Type B pancreatic cell (in vitro differentiated cells): ENCODE results near the gene DSCAML1. TPM values are rescaled to one million over a fixed set of nuclear protein-coding genes. Genes with fewer than 3 reads are reported as not detected.

ENCODE experiments used
- DNase-seq: peaks from one replicate; pipeline ENCODE4 v3.0.0; 2021; ENCODE audit warnings: mixed read lengths; ENCODE audit not compliant: unreplicated experiment; ENCODE audit errors: extremely low spot score
- H3K27ac Mint-ChIP-seq: 2 replicates; pipeline ENCODE4 v1.8.0; 2021; ENCODE audit warnings: mild to moderate bottlenecking, mixed read lengths
- H3K27me3 Mint-ChIP-seq: 2 replicates; pipeline ENCODE4 v1.8.0; 2021; ENCODE audit warnings: mixed read lengths
- H3K36me3 Mint-ChIP-seq: 2 replicates; pipeline ENCODE4 v1.8.0; 2021; ENCODE audit warnings: mixed read lengths
- H3K4me1 Mint-ChIP-seq: one replicate; pipeline ENCODE4 v1.8.0; 2021; ENCODE audit warnings: mixed read lengths; ENCODE audit not compliant: unreplicated experiment
- H3K4me3 Mint-ChIP-seq: 2 replicates; pipeline ENCODE4 v1.8.0; 2021; ENCODE audit warnings: mild to moderate bottlenecking, mixed read lengths
- H3K9me3 Mint-ChIP-seq: 2 replicates; pipeline ENCODE4 v1.8.0; 2021; ENCODE audit warnings: mixed read lengths
- total RNA-seq: library from RNA; stranded (reverse); gene quantifications from 2 replicates; pipeline ENCODE4 v1.2.1, GENCODE V29; 2021; ENCODE audit warnings: low replicate concordance
- TF ChIP-seq, protein P1 (sequence below): fragments of 200-600 bp; sonication (generic); conservative IDR thresholded peaks from 2 replicates; pipeline ENCODE4 v1.5.0; 2021; ENCODE audit warnings: antibody characterized with exemption, mild to moderate bottlenecking

The DSCAML1 gene
- total RNA-seq, 1 donor from 2014 or later: 5.8 TPM

DNA sequence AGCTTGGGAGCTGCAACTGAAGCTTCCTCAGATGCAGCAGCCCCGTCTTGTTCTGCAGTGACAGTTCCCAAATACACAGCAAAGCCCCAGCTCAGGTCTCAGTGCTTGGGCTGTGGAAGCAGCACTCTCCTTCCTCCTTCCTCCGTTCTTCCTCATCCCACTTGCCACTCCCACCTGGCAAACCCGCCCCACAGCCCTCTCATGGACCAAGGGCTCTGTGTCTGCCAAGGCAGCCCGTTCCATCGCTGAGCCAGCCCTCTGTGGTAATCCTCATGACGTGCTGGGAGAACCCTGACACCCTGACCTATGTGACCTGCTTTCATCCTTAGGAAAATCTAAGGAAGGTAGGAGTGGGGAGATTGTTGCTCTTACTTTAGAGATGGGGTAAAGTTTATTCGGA lies 157.0 kb downstream of the DSCAML1 start:
- H3K36me3 Mint-ChIP-seq: no peaks in the 10 kb centered on the region
- H3K4me1 Mint-ChIP-seq: peaks cover 10% of the 10 kb centered on the region
- peaks cover 53% of the 10 kb centered on the region for H3K27me3 Mint-ChIP-seq
- DNase-seq: no peak
- TF ChIP-seq, protein P1, sequence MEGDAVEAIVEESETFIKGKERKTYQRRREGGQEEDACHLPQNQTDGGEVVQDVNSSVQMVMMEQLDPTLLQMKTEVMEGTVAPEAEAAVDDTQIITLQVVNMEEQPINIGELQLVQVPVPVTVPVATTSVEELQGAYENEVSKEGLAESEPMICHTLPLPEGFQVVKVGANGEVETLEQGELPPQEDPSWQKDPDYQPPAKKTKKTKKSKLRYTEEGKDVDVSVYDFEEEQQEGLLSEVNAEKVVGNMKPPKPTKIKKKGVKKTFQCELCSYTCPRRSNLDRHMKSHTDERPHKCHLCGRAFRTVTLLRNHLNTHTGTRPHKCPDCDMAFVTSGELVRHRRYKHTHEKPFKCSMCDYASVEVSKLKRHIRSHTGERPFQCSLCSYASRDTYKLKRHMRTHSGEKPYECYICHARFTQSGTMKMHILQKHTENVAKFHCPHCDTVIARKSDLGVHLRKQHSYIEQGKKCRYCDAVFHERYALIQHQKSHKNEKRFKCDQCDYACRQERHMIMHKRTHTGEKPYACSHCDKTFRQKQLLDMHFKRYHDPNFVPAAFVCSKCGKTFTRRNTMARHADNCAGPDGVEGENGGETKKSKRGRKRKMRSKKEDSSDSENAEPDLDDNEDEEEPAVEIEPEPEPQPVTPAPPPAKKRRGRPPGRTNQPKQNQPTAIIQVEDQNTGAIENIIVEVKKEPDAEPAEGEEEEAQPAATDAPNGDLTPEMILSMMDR: no peak
- H3K9me3 Mint-ChIP-seq: no peaks in the 10 kb centered on the region
- no peak overlapping the region for H3K4me3 Mint-ChIP-seq
- no peak overlapping the region for H3K27ac Mint-ChIP-seq

DNA sequence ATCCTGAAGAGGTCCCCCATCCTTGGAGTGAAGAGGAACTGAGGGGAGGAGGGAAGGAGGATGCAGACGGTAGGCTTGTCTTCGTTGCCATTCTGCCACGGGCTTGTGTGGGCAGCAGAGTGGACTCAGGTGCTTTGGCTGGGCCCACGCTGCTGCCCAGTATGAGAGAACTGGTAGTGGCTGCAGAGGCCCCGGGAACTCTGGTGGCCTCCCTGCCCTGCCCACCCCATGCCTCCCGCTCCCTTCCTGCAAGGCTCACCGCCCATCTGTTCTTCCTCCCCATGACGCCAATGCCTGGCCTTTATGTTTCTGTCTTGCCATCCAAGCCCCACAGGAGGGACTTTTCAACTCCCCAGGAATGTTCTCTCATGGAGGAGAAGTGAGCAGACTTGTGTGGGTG lies 157.4 kb downstream of the DSCAML1 start:
- H3K36me3 Mint-ChIP-seq: no peaks in the 10 kb centered on the region
- TF ChIP-seq, protein P1: no peak
- H3K4me3 Mint-ChIP-seq: no peak overlapping the region
- no peak overlapping the region for H3K27ac Mint-ChIP-seq
- peaks cover 6% of the 10 kb centered on the region for H3K4me1 Mint-ChIP-seq
- H3K9me3 Mint-ChIP-seq: no peaks in the 10 kb centered on the region
- no peak for DNase-seq
- peaks cover 55% of the 10 kb centered on the region for H3K27me3 Mint-ChIP-seq

DNA sequence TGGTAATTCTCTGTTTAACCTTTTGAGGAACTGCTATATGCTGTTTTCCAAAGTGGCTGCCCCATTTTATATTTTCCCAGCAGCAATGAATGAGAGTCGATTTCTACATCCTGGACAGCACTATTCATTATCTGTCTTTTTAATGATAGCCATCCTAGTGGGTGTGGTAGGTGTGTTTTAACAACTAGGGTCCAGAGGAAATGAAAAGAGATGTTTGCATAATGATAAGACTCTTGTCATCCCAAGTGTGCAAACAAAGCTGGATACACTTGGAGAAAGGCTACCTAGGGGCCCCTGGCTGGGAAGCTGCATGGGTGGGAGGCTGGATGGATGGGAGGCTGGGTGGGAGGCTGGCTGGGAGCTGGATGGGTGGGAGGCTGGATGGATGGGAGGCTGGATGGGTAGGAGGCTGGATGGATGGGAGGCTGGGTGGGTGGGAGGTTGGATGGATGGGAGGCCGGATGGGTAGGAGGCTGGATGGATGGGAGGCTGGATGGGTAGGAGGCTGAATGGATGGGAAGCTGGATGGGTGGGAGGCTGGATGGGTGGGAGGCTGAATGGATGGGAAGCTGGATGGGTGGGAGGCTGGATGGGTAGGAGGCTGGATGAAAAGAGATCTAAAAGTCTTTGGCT lies 158.0 kb downstream of the DSCAML1 start:
- no peak for DNase-seq
- Mint-ChIP-seq H3K4me3 (no peak overlapping the region), H3K9me3 (no peaks in the 10 kb centered on the region)

DNA sequence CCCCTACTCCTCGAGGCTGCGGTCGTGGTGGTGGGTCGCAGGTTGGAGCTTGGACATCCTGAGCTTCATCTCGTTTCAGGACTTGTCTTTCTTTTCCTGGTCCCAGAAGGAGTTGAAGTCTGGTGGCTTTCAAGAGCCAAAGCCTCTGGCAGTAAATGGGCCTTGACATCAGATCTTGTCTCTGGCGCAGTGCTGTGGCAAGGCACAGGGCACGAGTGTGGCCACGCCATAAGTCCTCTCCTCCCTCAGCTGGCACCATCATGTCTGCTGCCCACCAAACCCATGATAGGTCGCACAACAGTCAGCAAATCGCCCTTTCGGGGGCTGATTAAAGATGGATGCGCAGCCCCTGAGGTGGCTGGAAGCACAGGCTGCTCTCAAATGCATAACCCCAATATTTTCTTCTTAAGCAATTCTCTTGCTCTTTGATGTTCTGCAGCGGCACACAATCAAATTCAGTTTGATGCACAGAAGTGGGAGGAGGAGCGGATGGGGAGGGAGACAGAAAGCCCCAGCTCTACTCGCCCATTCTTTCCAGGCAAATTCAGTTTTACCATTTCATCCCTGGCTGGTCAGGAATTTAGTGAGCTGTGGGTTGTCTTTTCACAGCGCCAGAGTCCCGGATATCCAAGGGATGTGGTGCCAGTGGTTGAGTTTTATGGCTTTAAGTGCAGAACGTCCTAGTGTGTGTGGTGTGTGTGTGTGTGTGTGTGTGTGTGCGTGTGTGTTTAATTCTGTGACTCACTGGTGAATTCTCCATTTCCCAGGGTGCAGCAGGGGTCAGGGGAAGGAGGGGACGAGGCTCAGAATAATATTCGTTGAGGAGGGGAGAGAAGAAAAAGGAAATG lies 162.0 kb downstream of the DSCAML1 start:
- DNase-seq: no peak

More for the DNA sequence above, 158.0 kb downstream of the DSCAML1 start:
- no peaks in the 10 kb centered on the region for H3K36me3 Mint-ChIP-seq
- TF ChIP-seq, protein P1: no peak
- H3K27me3 Mint-ChIP-seq: peaks cover 50% of the 10 kb centered on the region
- no peak overlapping the region for H3K27ac Mint-ChIP-seq
- H3K4me1 Mint-ChIP-seq: peaks cover under 1% of the 10 kb centered on the region

DNA sequence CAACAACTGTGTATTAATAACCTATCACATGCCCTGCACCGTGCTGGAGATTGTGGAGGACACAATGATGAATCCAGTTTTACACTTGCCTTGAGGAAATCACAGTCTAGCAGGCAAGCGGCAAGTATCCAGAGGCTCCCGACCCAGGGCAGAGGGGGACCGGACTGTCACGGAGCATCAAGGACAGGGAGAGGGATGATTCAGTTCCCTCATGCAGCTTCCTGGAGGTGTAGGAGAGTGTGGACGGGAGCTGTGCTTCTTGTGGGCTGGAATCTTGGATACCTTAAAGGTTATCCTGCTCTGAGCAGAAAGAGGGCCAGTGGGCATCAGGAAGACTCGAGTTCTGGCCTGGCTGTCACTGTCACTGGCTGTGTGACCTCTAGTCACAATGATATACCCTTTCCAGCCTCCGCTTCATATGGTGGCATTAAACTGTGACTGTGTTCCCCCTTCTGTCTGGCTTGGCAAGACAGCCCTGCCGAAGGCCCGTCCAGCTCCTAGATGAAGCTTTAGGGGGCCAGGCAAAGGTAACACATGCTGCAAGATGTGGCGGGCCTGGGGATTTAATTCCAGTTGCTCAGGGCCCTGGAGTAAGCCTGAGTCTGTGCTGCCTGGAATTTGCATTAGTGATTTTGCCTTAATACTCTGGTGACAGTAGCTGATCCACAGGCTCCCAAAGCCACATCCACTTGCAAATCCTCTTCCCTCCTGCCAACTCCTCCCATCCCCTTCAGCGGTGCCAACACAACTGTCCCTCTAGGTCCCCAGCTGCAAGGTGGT lies 162.8 kb downstream of the DSCAML1 start:
- peaks cover 25% of the 10 kb centered on the region for H3K27me3 Mint-ChIP-seq
- peaks cover 6% of the 10 kb centered on the region for H3K4me1 Mint-ChIP-seq
- H3K36me3 Mint-ChIP-seq: no peaks in the 10 kb centered on the region
- no peak overlapping the region for H3K27ac Mint-ChIP-seq
- DNase-seq: no peak
- H3K4me3 Mint-ChIP-seq: no peak overlapping the region
- TF ChIP-seq, protein P1: no peak
- no peaks in the 10 kb centered on the region for H3K9me3 Mint-ChIP-seq

More for the DNA sequence above, 162.0 kb downstream of the DSCAML1 start:
- TF ChIP-seq, protein P1: no peak
- Mint-ChIP-seq H3K36me3 (no peaks in the 10 kb centered on the region), H3K27me3 (peaks cover 21% of the 10 kb centered on the region), H3K4me1 (peaks cover 6% of the 10 kb centered on the region), H3K4me3 (no peak overlapping the region), H3K9me3 (no peaks in the 10 kb centered on the region), H3K27ac (no peak overlapping the region)
